RCC 7860 (cell line): ENCODE results near the gene ATOSA.

ENCODE experiments used
- DNase-seq: peaks from one replicate; pipeline ENCODE4 v3.0.0-alpha.2; 2015; ENCODE audit warnings: low spot score
- FAIRE-seq: peaks from 2 replicates; lab custom pipeline; 2012; peaks lifted over from hg19 to GRCh38; lab: Jason Lieb, UNC

ATOSA gene, protein sequence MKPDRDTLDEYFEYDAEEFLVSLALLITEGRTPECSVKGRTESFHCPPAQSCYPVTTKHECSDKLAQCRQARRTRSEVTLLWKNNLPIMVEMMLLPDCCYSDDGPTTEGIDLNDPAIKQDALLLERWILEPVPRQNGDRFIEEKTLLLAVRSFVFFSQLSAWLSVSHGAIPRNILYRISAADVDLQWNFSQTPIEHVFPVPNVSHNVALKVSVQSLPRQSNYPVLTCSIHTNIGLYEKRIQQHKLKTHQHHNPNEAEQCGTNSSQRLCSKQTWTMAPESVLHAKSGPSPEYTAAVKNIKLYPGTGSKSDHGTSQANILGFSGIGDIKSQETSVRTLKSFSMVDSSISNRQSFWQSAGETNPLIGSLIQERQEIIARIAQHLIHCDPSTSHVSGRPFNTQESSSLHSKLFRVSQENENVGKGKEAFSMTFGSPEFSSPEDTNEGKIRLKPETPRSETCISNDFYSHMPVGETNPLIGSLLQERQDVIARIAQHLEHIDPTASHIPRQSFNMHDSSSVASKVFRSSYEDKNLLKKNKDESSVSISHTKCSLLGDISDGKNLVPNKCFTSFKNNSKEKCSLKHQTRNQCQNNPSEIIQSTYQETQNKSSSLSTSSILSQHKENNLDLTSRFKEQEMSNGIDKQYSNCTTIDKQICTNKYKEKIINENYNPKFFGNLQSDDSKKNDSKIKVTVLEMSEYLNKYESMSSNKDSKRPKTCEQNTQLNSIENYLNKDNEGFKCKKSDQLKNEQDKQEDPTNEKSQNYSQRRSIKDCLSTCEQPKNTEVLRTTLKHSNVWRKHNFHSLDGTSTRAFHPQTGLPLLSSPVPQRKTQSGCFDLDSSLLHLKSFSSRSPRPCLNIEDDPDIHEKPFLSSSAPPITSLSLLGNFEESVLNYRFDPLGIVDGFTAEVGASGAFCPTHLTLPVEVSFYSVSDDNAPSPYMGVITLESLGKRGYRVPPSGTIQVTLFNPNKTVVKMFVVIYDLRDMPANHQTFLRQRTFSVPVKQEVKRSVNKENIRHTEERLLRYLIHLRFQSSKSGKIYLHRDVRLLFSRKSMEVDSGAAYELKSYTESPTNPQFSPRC

DNA sequence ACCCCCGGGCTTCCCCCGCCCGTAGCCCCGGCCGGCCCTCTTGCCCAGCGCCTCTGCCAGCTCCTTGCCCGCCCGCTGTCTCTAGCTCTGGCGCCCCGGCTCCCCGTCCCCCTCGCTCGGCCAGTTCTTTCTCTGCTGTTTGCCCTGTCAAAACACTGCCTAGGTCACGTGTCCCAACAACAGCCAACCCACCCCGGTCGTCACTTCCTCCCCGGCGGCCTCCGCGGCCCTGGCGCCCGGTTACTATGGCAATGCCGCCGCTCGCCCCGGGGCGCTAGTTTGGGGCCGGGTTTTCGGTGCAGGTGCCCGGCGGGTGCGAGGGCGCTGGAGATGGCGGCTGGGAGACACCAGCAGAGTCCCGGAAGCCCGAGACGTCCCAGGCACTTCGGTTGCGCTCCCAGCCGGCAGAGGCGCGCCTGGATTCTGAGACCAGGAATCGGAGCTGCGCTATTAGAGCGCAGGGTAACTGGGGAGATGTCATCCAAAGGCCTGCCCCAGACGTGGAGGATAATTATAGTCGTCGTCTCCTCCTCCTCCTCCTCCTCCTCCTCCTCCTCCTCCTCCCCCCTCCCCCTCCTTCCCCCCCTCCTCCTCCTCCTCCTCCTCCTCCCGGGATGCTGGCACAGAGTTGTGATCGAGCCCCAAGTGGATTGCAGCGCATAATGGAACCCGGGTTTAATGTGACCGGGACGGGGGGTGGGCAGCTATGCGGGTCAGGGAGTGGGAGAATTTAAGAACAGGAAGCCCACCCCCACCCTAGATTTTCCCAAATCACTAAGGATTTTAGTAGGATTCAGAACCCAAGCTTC, at the start of gene ATOSA:
Gene ATOSA (minus strand): TSS at position 157 of the 809 bp plus-strand sequence. CDS start 1,367 bp downstream, outside the sequence.
- FAIRE-seq (no peak), DNase-seq (peak; percentile 60)

DNA sequence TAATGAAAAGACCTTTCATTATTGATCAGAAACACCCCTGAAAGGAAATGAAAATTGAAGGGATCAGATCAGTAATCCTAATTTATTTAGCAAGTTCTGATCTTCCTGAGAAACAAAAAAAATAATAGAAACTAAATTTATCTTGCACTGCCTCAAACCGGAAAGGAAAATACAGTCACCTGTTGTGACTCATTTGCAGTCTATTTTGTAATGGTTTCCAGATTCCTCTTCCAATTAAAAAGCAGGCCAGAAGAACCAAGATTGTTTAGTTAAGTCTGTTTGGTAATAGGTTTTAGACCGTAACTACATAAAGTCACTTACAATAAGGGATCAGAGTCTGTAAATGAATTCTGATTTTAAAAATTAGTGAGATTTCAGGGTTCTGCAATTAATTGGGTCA, 49.7 kb upstream of the ATOSA start:
- DNase-seq (no peak), FAIRE-seq (no peak)

DNA sequence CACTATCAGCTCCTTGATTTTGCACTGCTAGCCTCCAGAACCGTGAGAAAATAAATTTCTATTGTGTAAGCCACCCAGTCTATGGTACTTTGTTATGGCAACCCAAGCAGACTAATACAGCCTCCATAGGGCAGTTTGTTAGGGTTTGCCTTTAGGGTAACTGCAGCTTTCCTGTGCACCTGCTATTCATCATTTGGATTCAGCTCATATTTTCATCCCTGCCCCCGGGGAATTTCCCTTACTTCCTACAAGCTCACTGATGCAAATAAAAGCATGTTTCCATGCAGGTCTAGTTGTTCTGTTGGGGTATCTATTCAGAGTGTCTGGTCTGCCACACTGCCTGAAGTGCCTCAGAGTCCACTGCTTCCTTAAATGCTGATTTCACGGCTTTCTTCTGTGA, 48.6 kb upstream of the ATOSA start:
- no peak for FAIRE-seq
- no peak for DNase-seq

DNA sequence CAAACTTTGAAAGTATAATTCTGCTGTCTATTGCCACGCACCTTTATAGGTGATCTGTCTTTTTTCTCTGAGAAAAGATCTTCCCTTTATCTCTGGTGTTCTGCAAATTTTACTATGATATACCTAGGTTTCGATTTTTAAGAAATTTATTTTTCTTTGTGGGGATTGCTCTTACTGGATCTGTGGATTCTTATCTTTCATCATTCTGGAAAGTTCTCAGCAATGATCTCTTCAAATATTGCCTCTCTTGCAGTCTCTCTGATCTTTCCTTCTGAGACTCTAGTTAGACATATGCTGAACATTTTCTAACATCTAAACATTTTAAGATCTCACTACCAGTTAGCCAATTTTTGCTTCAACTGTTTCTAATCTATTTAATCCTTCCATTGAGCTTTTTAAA, 47.0 kb upstream of the ATOSA start:
- FAIRE-seq (no peak), DNase-seq (no peak)

DNA sequence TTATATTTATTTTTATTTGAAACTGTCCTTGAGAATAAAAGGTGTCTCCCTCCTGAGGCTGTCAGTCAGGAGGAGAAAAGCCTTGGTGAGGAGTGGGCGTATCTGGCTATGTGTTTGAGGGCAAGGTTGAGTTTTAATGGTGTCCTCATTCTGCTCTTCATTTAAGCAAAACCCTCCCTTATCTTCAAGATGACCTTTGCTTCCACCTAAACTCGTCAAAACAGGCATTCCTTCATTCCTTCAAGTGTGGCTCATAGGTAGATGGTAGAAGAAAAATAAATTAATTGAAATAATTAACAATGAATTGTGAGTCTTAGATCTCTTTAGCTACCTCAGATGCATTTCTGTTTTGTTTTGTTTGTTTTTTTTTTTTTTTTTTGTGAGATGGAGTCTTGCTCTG, 39.4 kb upstream of the ATOSA start:
- FAIRE-seq (no peak), DNase-seq (no peak)

DNA sequence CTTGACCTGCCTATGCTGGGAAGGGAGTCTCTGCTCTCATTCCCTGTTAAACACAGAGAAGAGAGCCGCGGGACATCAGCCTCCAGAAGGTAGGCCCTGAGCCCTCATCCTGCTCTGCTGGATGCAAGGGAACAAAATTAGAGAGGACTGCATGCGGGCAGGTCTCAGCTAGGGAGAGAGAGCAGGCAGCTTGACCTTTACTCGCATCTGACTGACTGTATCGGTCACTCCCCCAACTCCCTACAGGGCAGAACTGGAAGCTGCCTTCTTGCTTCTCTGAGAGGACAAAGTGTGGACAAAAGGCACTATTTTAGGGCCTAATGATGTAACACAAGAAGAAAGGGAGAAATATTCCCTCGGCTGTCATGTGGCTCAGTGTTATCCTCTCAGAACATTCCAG, 38.7 kb upstream of the ATOSA start:
- DNase-seq (no peak), FAIRE-seq (no peak)

DNA sequence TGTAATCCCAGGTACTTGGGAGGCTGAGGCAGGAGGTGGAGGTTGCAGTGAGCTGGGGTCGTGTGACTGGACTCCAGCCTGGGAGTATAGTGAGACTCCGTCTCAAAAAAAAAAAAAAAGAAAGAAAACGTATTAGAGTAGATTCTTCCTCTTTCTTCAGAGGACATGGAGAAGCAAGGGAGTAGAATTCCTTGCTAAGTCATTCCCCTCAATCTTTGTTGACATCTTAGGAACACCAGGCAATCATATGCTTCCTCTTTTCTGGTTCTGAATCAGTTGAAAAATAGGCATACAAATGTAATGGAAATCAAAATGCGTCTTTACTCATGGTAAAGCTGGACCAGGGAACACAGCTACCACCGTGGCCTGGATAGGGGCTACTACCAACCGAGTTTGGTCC, 38.3 kb upstream of the ATOSA start:
- no peak for DNase-seq
- no peak for FAIRE-seq

DNA sequence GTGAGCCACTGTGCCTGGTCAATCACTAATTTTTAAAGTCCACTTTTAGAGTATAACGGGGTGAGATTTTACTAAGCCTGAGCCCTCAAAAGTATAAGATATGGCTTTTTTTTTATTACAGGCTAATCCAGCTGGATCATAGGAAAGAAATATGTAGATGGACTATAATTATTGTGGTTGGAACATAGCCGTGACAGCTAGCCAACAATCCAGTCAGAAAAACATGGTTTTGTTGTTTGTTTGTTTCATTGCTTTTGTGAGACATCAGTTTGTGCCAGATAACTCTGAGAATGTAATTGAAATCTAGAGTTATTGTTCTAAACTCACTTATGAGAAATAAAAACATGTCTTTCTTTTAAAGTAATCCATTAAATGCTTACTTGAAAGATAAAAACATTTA, 37.3 kb upstream of the ATOSA start:
- no peak for DNase-seq
- no peak for FAIRE-seq

DNA sequence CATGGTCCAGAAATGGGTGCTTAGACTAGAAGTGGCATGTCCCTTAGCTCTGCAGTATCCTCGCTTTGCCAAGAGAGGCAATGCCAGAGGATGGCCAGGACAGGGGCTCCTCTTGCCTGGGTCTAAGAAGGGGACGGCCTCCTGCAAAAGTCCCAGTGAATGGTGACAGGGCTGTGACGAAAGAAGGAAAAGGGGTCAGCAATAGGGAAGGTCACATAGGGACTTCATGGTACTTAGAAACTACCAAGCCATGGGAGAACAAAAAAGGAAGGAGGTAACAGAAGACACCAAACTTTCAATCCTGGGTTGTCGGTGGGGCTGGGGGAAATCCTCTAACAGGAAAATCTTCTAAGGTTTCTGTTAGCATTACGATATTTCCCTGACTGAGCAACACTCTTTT, 36.2 kb upstream of the ATOSA start:
- FAIRE-seq (no peak), DNase-seq (no peak)

DNA sequence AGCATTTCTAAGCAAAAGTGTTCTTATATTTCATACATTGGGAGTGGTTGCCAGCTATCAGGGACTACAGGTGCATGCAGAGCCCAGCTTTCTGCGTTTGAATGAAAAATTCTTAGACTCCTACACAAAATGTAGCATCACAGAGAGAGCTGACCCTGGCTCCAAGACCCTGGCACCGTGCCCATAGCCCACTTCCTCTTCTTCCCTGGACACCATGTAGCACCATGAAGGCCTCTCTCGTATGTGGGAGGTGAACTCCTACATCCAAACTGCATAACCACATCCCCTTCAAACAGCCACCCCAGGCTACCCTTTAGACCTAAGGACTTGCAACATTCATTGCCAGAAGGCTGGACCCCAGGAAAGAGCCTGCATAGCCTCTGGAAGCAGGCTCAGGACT, 35.8 kb upstream of the ATOSA start:
- FAIRE-seq (no peak), DNase-seq (no peak)

DNA sequence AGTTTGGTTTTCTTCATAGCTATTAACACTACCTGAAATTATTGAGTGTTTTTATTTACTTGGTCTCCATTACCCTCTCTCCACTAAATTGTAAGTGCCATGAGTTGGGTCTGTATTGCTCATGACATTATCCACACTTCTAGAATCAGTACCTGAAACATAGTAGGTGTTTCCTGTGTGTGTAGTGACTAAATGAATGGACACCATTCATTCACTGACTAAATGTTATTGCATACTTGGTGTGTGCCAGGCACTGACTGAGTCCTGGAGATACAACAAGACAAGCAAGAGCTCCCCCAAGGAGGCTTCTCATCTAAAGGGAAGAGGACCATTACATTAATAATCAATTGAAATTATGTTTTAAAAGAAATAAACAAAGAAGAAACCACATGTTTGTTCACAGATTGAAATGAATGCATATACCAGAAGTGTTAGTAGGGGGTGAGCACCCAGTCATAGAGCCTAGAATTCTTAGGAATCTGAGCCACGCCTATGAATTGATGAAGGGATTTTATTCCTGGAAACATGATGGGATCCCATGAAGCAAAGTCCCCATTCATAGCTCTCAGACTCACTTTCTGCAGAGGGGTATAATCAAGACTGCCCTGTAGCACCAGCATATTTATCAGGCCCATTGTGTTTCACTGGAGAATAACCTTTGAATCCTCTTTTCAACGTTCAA, 31.7 kb upstream of the ATOSA start:
- no peak for FAIRE-seq
- no peak for DNase-seq

DNA sequence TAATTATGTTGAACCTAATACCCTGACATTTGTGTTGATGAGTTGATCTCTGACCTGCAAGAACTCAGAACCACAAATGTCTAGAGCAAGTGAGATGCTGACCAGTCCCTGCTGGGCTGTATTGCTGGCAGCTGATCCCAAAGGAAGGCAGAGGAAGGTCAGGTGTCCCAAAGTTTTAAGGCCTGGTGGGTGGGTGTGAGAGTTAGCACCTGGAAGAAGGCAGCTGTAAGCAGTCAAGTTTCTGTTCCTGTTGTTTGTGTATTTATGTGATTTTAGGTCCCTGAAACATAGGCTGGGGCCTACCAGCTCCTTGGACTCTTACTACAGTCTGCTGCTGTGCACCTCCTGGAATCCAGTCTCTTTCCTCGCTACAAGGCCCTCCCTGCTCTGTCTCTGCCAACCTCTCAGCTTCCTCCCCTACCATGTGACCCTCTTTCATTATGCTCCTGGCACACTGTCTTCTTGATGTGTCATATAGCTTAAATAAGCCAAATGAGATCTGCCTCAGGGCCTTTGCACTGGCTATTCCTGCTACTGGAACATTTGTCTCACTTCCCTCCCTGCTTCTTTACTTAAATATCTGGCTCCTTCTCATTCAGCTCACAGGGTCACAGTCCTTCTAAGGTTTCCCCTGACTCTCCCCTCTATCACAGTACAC, 31.0 kb upstream of the ATOSA start:
- FAIRE-seq, result no peak
- DNase-seq, result no peak

DNA sequence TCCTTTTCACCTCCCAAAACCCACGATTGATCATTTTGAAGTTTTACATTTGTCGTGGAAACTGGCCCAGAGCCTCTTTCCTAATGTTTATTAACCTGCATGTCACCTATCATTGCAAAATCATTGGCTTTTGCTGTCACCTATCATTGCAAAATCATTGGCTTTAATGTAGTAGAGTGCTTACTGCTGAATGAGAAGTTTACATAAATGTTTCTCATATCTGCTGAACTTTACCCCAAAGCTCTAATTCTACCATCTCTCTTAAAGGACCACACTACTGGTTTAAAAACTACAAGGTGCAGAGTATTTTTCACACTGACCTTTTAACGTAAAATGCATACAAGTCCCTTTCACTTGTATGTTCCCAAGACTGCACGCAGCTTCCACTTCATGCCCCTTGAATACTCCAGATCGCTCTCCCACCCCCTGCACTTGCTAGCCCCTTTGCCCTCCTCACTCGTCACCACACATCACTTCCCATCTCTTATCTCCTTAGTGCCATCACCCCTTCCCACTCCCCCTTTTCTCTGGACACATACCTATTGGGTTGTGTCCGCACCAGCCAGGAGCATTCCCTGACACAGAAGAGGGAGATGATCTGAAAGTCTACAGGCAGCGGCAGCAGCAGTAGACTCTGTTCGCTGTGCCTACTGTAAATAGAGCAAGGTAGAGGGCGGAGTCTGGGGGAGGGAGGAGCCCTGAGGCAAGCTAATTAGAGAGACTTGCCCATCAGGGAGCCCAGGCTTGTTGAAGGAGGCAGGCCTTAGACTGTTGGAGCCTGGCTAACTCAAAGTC, 30.2 kb upstream of the ATOSA start:
- DNase-seq (no peak), FAIRE-seq (no peak)

DNA sequence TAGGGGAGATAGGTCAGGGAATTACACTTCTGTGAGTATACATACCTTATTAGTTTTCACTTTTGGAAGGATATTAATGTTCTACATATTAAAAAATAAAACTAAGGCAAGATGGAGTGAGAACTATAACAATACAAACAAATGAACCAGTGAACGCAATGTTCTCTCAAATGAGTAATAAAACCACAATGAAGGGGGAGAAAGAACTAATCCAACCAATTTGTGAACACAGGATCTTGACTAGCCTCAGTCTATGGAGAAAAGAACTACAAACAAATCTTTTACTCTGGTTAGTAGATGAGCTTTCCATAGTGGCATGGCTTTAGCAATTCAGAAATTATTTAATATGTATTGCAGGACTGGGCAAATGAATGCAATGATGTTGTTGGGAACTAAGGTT, 26.9 kb upstream of the ATOSA start:
- DNase-seq (no peak), FAIRE-seq (no peak)

DNA sequence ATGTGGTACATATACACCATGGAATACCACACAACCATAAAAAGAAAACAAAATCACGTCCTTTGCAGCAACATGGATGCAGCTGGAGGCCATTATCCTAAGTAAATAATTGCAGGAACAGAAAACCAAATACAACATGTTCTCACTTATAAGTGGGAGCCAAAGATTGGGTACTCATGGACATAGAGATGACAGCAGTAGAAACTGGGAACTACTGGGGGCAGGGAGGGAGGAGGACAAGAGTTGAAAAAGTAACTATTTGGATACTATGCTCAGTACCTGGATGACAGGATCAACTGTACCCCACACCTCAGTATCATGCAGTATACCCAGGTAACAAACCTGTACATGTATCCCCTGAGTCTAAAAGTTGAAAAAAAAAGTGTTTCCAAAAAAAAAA, 23.2 kb upstream of the ATOSA start:
- DNase-seq, result no peak
- no peak for FAIRE-seq

DNA sequence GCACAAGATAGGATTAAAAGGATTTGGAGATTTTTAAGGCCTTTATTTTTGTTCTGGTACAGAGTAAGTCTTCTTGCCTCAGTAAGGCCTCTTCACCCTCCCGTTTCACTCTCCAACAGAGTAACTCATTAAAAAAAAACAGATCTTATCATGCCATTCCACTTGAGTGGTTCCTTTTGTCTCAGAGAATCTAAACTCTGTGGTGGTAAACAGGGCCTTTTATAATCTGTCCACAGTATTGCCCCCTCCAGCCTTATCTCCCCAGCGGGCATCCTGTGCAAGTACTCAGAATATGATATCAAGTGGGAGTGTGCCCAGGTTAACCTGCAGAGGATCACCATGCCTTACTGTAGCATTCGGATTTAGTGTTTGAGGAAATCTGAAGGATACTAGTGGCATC, 20.3 kb upstream of the ATOSA start:
- DNase-seq (no peak), FAIRE-seq (no peak)

DNA sequence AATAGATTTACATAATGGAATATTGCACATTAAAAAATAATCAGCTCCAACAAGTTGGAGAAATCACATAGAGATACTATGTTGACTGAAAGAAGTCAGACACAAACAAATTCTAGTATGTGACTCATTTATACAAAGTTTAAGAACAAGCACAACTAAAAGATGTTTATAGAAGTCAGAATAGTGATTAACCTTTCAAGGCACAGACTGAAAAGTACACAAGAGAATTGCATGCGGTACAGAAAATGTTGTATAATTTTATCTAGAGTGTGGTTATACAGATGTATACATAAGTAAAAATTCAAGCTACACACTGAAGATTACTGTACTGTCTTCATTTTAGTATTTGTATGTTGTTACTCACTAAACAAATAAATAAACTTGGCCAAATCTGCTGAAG, 19.3 kb upstream of the ATOSA start:
- FAIRE-seq (no peak), DNase-seq (no peak)

DNA sequence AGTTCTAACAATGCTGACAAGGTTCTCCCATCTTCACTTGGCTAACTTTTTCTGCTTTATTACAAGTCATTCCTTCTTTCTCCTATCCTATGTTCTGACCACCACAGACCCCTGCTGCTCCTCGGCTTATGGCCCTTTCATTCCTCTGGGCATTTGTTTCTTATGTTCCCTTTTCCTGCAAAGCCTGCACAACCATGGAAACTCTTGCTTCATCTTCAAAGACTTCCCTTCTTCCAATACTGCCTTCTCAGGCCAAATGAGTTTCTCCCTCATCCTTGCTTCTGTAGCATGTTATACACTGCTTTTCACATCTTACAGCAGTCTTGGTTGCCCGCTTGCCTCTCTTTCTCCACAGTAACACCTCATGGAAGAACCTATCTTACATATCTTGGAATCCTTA, 17.9 kb upstream of the ATOSA start:
- no peak for DNase-seq
- FAIRE-seq, result no peak

DNA sequence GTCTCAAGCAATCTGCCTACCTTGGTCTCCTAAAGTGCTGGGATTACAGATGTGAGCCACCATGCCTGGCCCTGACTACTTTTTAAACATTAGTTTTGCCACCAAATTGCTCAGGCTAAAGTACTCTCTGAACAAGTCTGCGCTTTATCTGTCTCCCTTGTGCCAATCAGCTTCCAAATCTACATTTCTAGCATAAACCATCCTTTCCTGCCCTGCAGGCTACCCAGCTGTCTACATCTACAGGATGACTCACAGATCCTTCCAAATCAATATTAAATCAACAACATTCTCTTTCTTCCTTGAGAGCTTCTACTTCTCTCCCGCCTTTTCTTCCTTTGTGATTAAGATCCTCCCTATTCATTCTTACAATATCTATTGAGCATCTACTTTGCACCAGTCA, 16.0 kb upstream of the ATOSA start:
- DNase-seq, result no peak
- FAIRE-seq, result no peak
